Right lung (tissue), 5 donors: ENCODE results near the gene STK35. TPM values are rescaled to one million over a fixed set of nuclear protein-coding genes. Genes with fewer than 3 reads are reported as not detected.
"Not testable (repeated sequence)": the region's sequence is repeated elsewhere in the genome, so short reads cannot be mapped to it uniquely, and the experiment has no call there.

Source experiments
- DNase-seq, 2 donors: peaks; one replicate each; pipeline ENCODE4 v3.0.0-alpha.2; 2013
- polyA plus RNA-seq, 5 donors: library from polyadenylated mRNA; unstranded; fragments of 120-200 nt; gene quantifications; one replicate each; pipeline versions ENCODE4 v1.2.1 to v1.2.3, GENCODE V29; 2013; ENCODE audit warnings: inconsistent platforms in 1 of 5, low replicate concordance in 1 of 5; ENCODE audit not compliant: insufficient read length in 5 of 5, insufficient read depth in 1 of 5

The STK35 gene
- polyA plus RNA-seq, 5 donors, result 14.4 to 20.2 (median 18.0) TPM

DNA sequence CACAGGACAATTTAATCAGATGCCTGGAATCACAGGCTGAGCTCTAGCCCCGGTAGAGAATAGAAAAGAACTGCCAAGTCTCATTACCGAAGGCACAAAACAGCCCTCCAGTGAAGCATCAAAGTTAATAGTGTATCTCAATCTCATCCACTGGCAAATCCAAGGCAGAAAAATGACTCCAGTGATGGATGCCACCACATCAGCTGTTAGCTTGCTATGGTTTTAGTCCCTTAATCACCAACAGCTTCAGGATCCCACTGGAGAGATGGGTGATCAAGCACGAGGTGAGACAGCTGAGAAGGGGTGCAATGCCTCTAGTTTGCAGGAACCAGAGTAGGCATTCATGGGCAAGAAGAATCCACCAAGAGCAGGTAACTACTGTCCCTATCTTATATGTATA lies 81.8 kb downstream of the STK35 start:
- no peak for DNase-seq

DNA sequence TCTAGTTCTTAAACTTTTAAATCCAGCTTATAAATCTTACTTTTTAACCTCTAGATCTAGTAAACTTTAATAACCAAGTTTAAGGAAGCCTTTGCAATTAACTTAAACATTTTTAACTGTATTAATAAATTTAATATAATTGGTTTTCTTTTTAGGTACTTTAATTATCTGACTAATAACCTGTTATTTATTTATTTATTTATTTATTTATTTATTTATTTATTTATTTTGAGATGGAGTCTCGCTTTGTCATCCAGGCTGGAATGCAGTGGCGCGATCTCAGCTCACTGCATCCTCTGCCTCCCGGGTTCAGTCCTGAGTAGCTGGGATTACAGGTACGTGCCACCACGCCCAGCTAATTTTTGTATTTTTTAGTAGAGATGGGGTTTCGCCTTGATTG lies 83.3 kb downstream of the STK35 start:
- DNase-seq, result not testable (repeated sequence)

DNA sequence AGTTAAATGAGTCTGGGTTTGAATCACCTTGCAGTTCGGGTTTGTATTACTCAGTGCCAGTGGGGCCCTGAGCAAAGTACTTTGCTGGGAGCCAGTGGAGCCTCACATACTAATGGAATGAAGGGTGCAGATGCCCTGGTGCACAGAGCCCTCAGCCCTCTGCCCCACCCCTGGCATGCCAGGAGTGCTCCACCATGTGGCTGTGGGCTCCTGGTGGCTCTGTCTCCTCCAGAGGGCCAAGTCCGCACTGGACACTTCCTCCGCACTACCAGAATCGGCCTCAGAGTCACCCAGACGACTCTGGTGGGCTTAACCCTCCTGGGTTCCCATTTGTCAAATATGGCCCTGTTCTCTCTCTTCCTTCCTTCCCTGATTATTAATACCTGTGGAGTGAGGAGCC lies 94.0 kb downstream of the STK35 start:
- no peak for DNase-seq

DNA sequence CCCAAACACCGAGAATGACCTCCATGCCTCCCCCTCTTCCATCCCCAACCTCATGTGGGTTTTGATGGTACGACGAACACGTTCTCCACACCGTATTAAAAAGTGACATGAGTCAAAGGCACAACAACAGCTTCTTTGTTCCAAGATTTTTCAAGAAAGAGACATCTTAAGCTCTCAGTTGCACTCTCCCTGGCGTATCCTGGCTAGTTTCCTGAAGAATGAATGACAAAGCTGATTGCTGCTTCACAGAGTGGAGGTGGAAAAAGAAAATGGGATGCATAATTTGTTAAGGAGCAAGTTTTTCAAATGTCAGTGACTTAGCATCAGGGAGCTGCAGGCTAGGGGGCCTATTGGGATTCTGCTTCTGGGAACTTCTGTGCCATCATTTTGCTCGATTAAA lies 95.5 kb downstream of the STK35 start:
- no peak for DNase-seq

Other genes starting within 250 kb of the STK35 start
- 10 to 100 TPM in 4 of 5 donors, 1 to 10 TPM in 1; 8.8 to 12.7 (median 12.0) TPM for gene SIRPA, start 206.4 kb upstream of the STK35 start, polyA plus RNA-seq
- gene PDYN, start 107.8 kb upstream of the STK35 start, polyA plus RNA-seq, result not detected
- gene TGM3, start 194.2 kb downstream of the STK35 start, polyA plus RNA-seq, result under 1 TPM in 4 of 5 donors, not detected in 1; 0.12 to 0.28 (median 0.23) TPM